Activated T-cell treated with anti-CD3 and anti-CD28 coated beads for 1 hour (primary cell): ENCODE data around the gene RAPGEF3.

Source experiments
- DNase-seq: peaks from one replicate; pipeline ENCODE4 v3.0.0-alpha.2; 2020; ENCODE audit warnings: low read depth

Gene RAPGEF3

DNA sequence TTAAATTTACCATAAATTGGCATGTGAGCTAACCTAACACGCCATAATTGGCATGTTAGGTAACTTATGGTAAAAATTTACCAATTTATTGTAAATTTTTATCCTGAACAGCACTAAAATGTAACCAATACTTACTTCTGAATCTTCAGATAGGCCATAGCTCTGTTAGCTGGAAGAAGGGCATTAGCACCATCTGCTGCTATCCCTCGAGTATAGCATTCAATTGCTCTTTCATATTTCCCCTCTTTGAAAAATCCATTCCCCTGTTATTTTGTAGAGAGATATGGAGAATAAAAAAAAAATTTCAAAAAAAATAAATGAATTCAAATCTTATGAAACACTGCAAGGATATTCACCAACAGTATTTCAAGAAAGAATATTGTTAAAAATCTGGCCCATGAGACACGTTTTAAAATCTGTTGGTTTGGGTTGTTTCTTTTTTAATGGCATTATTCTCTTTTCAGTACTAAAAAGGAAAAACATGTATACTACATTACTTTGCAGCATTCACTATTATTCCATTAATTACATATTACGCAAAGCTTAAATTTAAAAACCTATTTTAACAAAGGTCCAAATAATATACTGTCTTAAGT, 71.9 kb downstream of the RAPGEF3 start:
- no peak for DNase-seq
